Esophagus muscularis mucosa (tissue), 3 donors: ENCODE results near the gene MBP.

Source experiments
- POLR2AphosphoS5 ChIP-seq, 2 donors: sonication (generic); formaldehyde crosslinking; IDR thresholded peaks; one replicate each; pipeline ENCODE4 v1.6.1; 2017; ENCODE audit warnings: antibody characterized with exemption in 2 of 2
- TF ChIP-seq, protein P1 (sequence below), 3 experiments: fragments of 200-600 bp in 2 of 3; fragments of 450-650 bp in 1 of 3; sonication (generic) in 2 of 3; IDR thresholded peaks; one replicate each; pipeline ENCODE4 v1.5.1; 2017 to 2019; ENCODE audit warnings: antibody characterized with exemption in 3 of 3, mild to moderate bottlenecking in 2 of 3, moderate library complexity in 1 of 3

DNA sequence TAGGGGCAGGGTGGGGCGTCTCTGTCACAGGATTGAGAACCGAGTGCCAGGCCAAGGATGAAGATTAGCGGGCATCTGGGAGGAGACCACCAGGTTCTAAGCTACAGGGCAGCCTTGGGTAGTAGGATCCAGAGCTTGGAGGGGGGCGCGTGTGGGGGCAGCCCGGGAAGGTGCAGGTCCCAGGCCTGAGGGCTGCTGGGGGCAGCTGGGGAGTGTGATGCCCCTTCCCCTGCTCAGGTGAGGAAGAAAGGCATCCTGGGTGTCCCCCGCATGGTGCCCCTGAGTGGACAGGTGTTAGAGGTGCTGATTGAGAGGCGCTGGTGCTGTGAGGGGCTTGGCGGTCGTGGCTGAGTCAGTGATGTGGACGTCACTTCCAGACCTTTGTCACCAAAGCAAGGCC lies 33.9 kb upstream of the MBP start:
- TF ChIP-seq, protein P1, sequence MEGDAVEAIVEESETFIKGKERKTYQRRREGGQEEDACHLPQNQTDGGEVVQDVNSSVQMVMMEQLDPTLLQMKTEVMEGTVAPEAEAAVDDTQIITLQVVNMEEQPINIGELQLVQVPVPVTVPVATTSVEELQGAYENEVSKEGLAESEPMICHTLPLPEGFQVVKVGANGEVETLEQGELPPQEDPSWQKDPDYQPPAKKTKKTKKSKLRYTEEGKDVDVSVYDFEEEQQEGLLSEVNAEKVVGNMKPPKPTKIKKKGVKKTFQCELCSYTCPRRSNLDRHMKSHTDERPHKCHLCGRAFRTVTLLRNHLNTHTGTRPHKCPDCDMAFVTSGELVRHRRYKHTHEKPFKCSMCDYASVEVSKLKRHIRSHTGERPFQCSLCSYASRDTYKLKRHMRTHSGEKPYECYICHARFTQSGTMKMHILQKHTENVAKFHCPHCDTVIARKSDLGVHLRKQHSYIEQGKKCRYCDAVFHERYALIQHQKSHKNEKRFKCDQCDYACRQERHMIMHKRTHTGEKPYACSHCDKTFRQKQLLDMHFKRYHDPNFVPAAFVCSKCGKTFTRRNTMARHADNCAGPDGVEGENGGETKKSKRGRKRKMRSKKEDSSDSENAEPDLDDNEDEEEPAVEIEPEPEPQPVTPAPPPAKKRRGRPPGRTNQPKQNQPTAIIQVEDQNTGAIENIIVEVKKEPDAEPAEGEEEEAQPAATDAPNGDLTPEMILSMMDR (IDR thresholded peaks at IDR 0.05): no peak
- TF ChIP-seq POLR2AphosphoS5 (IDR thresholded peaks at IDR 0.05): no peak
